DMS153 treated with DMSO at 0.1 percent for 48 hours (cell line): ENCODE data around the gene PRDM8.
A peak's percentile ranks its signal among the peaks of the same experiment; 100 is the strongest.

Experiments
- DNase-seq: peaks from one replicate; lab custom pipeline; 2025; ENCODE audit not compliant: unreplicated experiment; lab: John Stamatoyannopoulos, UW

PRDM8 gene

GRCh38 chr4:80199947-80200346, 2.6 kb downstream of the PRDM8 start:
- no peak for DNase-seq

DNA sequence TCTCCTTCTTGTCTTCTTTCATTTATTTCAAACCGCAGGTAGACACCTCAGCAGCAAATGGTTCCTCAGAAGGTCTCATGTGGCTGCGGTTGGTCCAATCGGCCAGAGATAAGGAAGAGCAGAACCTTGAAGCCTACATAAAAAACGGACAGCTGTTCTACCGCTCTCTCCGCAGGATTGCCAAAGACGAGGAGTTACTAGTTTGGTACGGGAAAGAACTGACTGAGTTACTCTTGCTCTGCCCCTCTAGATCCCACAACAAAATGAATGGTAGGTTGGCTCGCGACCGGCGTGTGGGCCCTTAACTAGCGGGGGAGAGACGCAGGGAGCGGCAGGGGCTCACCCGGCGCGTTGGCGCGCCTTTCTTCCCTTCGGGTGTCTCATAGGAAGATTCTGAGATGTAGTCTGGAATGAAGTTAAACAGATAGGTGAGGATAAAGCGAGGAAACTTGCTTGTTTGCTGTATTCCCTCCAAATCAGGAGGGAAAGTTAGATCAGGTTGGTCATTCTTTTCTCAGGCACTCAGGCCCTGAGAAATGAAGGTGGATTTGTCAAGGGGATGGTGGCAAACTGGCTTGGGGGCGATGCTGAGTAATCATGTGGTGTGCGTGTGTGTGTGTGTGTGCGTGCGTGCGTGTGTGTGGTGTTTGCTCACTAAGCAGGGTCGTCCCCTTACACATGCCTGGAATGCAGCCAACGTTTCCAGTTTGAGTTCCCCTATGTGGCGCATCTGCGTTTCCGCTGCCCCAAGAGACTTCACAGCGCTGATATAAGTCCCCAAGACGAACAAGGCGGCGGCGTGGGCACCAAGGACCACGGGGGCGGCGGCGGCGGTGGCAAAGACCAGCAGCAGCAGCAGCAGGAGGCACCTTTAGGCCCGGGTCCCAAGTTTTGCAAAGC, 4.2 kb downstream of the PRDM8 start:
- DNase-seq = peak; percentile 49

- peak; percentile 49 for DNase-seq
Measured at GRCh38 chr4:80202190-80202711, 4.9 kb downstream of the PRDM8 start.

DNA sequence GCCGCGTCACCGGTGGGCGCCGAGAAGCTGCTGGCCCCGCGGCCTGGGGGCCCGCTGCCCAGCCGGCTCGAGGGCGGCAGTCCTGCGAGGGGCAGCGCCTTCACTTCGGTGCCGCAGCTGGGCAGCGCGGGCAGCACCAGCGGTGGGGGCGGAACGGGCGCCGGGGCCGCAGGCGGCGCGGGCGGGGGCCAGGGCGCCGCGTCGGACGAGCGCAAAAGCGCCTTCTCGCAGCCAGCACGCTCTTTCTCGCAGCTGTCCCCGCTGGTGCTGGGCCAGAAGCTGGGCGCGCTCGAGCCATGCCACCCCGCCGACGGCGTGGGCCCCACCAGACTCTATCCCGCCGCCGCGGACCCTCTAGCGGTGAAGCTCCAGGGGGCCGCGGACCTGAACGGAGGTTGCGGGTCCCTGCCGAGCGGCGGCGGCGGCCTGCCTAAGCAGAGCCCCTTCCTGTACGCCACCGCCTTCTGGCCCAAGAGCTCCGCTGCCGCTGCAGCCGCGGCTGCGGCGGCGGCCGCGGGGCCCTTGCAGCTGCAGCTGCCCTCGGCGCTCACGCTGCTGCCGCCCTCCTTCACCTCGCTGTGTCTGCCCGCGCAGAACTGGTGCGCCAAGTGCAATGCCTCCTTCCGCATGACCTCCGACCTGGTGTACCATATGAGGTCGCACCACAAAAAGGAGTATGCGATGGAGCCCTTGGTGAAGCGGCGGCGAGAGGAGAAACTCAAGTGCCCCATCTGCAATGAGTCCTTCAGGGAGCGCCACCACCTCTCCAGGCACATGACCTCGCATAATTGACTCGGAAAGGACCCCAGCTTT, 5.6 kb downstream of the PRDM8 start:
- no peak for DNase-seq

- DNase-seq = no peak
Measured at GRCh38 chr4:80204433-80205011, 7.2 kb downstream of the PRDM8 start.

DNA sequence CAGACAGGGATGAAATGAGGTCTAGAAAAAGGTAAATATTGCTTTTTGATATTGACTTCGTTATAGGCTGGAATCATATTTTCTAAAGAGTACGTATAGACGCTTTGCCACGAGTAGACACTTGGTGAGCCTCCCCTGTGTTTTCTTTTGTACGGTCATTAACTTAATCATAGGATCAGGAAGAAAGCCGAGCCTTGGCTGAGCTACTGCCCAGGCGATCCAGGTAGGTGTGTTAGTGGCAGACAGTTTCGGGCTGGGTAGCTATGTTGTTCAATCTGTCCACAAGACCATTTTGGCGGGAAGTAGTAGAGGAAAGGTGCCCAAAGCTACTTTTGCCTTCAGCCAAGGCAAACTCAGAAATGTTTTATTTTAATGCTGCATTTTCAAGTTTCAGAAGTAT, 8.8 kb downstream of the PRDM8 start:
- no peak for DNase-seq

- DNase-seq = no peak
Measured at GRCh38 chr4:80206521-80207171, 9.3 kb downstream of the PRDM8 start.

DNA sequence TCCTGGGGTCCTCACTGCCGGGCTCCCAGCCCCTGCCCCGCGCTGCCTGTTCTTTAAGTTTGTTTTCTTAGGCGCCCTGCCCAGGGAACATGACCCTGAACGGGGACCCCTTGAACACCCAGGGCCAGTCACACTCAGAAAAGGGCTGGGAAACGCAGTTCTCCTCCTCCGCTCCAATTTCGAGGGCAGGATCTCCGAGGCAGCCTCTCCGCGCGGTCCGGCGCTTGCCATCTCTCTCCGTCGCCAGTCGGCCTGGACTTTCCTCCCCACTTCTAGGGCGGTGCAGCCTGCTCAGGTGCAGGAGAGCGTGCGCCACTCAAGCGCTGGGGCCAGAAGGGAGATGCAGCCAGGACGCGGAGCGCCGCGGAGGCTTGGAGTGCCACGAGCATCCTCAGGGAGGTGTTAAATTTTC, 9.9 kb downstream of the PRDM8 start:
- no peak for DNase-seq

DNA sequence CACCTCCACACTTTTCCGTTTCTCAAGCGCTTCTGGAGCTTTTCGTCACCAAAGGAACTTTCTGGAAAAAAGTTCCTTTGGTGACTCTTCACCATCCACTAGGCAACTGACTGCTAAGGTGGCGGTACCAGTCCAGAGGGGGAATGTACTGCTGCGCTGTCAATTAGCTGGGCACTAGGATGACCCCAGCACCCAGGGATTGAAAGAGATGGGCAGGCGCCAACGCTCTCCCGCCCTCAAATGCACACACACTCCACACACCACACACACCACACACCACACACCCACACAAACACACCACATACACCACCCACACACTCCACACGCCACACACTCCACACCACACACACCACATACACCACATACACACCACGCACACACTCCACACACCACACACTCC, 10.4 kb downstream of the PRDM8 start:
- DNase-seq = no peak

- DNase-seq = no peak
Measured at GRCh38 chr4:80208610-80209339, 11.5 kb downstream of the PRDM8 start.

- no peak for DNase-seq
Measured at GRCh38 chr4:80209340-80209701, 12.0 kb downstream of the PRDM8 start.

DNA sequence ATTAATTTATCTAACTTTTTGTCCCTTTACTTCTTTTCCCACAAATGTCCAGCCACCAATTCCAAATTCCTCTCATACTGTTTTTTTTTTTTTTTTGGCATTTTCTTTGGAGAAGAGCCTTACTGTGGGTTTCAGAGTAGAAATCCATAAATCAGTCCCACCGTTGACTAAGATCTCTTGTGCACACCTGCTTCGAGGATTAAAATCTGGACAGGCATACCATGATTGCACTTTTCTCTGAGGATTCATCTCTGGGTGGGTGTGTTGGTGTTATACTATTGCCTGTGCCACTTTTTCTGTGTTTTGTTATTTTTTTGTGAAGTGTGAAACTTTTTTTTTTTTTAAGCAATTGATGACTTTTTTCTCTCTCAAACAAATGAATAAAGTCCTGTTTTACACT, 13.2 kb downstream of the PRDM8 start:
- DNase-seq = no peak

DNA sequence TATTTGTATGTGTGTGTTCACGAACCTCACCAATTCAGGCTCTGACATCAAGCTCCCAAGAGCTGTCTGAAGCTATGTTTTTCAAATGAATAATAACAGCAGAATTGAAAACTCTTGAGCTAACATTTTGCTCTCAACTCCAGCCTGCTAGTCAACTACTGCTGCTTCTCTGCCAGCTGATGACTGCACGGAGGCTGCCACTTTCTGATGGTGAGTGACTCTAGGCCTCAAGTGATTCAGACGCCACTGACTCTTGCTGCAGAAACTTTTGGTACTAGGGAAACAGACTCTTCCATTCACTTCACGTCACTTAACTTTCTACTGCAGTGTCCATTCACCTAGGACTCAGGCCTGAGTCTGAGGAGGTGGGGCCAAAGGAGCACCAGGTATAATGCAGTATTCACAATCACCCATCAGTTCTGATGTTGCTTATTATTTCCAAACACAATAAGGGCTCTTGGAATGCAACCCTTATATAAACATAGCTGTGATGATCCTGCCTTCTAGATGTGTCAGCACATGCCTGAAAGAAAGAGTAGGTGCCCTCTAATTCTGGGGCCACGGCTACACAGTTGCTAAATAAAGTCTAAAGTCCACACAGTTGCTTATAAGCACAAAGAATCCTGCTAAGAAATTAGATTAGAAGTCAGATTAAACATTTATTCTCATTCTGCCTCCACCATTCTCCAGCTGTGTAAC, 16.0 kb downstream of the PRDM8 start:
- DNase-seq = no peak

DNA sequence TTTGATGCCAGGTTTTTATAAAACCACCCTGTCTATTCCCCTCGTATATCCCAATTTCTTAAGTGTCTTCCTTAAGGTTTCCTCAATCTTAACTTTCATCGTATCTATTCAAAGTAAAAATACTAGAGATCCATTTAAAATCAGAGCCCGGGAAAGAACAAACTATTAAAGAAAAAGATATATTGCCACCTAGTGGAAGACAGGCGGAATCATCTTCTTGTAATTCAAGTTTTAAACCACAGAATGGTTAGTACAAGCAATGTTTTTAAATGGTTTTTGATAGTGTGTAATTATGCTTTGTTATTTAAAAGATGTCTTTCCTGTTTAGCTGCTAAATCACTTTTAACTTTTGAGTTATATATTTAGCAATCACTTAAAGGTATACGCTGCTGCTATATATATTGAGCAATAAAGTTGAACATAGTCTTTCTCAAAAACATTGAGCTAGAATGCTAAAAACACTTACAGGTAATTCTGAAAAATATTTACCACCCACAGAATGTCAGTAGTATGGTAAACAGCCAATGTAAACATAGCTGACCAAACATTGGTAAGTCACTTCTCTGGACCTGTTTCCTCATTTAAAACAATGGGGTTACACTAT, 18.2 kb downstream of the PRDM8 start:
- DNase-seq = peak; percentile 36

GRCh38 chr4:80216100-80216761, 18.9 kb downstream of the PRDM8 start:
- DNase-seq = no peak

DNA sequence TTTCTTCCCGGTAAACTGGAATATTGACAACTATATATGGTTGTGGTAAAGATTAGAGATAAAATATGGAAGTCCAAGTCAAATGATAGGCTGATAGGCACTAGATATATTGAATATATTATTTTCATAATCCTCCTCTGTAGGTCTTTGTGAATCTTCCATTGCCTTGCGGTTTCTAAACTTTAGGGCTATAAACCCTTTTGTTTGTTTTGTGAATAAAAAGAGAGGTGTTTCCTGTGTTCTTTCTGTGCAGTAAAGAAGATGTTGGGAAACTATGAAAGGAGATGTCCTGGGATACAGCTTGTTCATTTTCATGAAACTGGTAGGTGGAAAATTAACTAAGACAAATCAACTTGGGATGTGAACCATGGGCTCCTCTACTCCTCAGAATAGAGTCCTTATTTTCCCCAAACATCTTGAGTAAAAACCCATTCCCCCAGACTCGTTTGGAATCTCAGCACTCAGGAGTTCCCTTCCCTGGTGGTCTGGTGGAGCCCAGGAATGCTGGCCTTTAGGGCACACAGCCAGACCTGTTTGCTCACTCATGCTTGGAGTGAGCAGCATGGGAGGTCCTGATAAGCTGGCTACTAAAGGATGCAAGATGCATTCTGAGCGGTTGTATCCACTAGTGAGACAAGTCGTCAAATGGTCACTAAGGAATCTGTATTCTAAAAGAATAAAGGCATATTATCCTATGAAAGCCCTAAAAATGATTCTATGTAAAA, 22.2 kb downstream of the PRDM8 start:
- DNase-seq = no peak

- DNase-seq = no peak
Measured at GRCh38 chr4:80220711-80221110, 23.4 kb downstream of the PRDM8 start.

GRCh38 chr4:80221161-80221560, 23.9 kb downstream of the PRDM8 start:
- no peak for DNase-seq
